Activated CD8-positive, alpha-beta T cell treated with anti-CD3 and anti-CD28 coated beads for 36 hours (primary cell): ENCODE results near the gene SPDYE6. TPM values are rescaled to one million over a fixed set of nuclear protein-coding genes. Genes with fewer than 3 reads are reported as not detected.

Experiments used
- ATAC-seq: fragments of 200-7000 bp; cut with Tn5 transposase; one replicate; pipeline ENCODE4 v1.10.0; 2021; ENCODE audit warnings: mild to moderate bottlenecking, moderate library complexity
- CTCF ChIA-PET: fragments of 350-600 bp; sonication (Branson Sonifier 250); formaldehyde crosslinking; loops from one replicate; lab custom pipeline; 2021; ENCODE audit warnings: antibody characterized with exemption; lab: Charles Lee
- POLR2A ChIA-PET: fragments of 350-600 bp; sonication (Branson Sonifier 250); formaldehyde crosslinking; loops from one replicate; lab custom pipeline; 2021; ENCODE audit warnings: antibody characterized with exemption; lab: Charles Lee
- DNase-seq: peaks from one replicate; pipeline ENCODE4 v3.0.0-alpha.2; 2020
- H3K27ac Mint-ChIP-seq: one replicate; pipeline ENCODE4 v1.8.0; 2021; ENCODE audit warnings: mild to moderate bottlenecking, mixed read lengths
- H3K27me3 Mint-ChIP-seq: one replicate; pipeline ENCODE4 v1.8.0; 2021; ENCODE audit warnings: mixed read lengths
- H3K36me3 Mint-ChIP-seq: one replicate; pipeline ENCODE4 v1.8.0; 2021; ENCODE audit warnings: low read depth, mixed read lengths
- H3K4me1 Mint-ChIP-seq: one replicate; pipeline ENCODE4 v1.8.0; 2021; ENCODE audit warnings: low read depth, mixed read lengths
- H3K4me3 Mint-ChIP-seq: one replicate; pipeline ENCODE4 v1.8.0; 2021; ENCODE audit warnings: mild to moderate bottlenecking, moderate library complexity, mixed read lengths
- H3K9me3 Mint-ChIP-seq: one replicate; pipeline ENCODE4 v1.8.0; 2021; ENCODE audit warnings: mixed read lengths
- CTCF ChIP-seq: fragments of 200-600 bp; IDR thresholded peaks from one replicate; pipeline ENCODE4 v1.8.0; 2022; ENCODE audit warnings: antibody characterized with exemption, mild to moderate bottlenecking
- intact Hi-C: fragments of 100-400 bp; cut with micrococcal nuclease; formaldehyde crosslinking; loops from one replicate; pipeline ENCODE4 v1.10.0; 2022
- microRNA-seq: library from miRNA; unstranded; fragments of <30 nt; microRNA quantifications from one replicate; pipeline ENCODE4 v1.2.0, GENCODE V29; 2022; ENCODE audit warnings: borderline microRNAs expressed, borderline replicate concordance
- total RNA-seq, 2 experiments: library from RNA; stranded (reverse); gene quantifications; one replicate each; pipeline ENCODE4 v1.2.3, GENCODE V29; 2021

SPDYE6 gene
- total RNA-seq, 2 experiments from 2014 or later, result not detected

- Mint-ChIP-seq H3K4me3 (no peak overlapping the region), H3K9me3 (no peaks in the 10 kb centered on the region), H3K27me3 (peaks cover 4% of the 10 kb centered on the region), H3K36me3 (no peaks in the 10 kb centered on the region), H3K4me1 (peaks cover 14% of the 10 kb centered on the region), H3K27ac (no peak overlapping the region)
- ChIA-PET CTCF (no interaction called here), POLR2A (interaction anchor here (0.7 kb wide), 1 partner anchor 11 kb away, joined by 3 read pairs; no protein-coding TSS in a partner anchor)
- TF ChIP-seq CTCF, result no peak
- DNase-seq (no peak), ATAC-seq (no peak)
- intact Hi-C loops, result no loop called here
These were observed 60.1 kb downstream of the SPDYE6 start for GRCh38 chr7:102296179-102296438.

Small RNA genes within 50 kb of the gene (microRNA-seq; reads per million reads assigned to microRNA genes)
- gene MIR548O, result not detected

Other genes with a start within 250 kb of the SPDYE6 start
- 1 to 10 TPM; 5.0 to 7.1 TPM for gene SH2B2, start 69.6 kb downstream of the SPDYE6 start, total RNA-seq
- 10 to 100 TPM; 29.8 to 33.6 TPM for gene PRKRIP1, start 39.9 kb upstream of the SPDYE6 start, total RNA-seq
- 10 to 100 TPM; 29.4 to 35.8 TPM for gene ORAI2, start 77.1 kb upstream of the SPDYE6 start, total RNA-seq
- gene ALKBH4, start 108.4 kb upstream of the SPDYE6 start, total RNA-seq, result 1 to 10 TPM; 6.0 to 6.9 TPM
- gene LRWD1, start 108.5 kb upstream of the SPDYE6 start, total RNA-seq, result 10 to 100 TPM; 12.3 to 12.7 TPM
- gene POLR2J, start 122.5 kb upstream of the SPDYE6 start, total RNA-seq, result 10 to 100 TPM; 49.1 to 54.7 TPM
- 10 to 100 TPM; 26.0 to 31.3 TPM for gene RASA4B, start 161.3 kb upstream of the SPDYE6 start, total RNA-seq
- 10 to 100 TPM; 21.4 to 22.3 TPM for gene UPK3BL2, start 187.3 kb upstream of the SPDYE6 start, total RNA-seq
- gene SPDYE2, start 194.8 kb upstream of the SPDYE6 start, total RNA-seq, result not detected
- gene POLR2J3, start 216.1 kb upstream of the SPDYE6 start, total RNA-seq, result 10 to 100 TPM; 38.0 to 40.5 TPM